HepG2 (cell line): ENCODE data around the gene FBRSL1. TPM values are rescaled to one million over a fixed set of nuclear protein-coding genes. Genes with fewer than 3 reads are reported as not detected.

Experiments
- ATAC-seq: fragments of 200-7000 bp; cut with Tn5 transposase; 3 replicates; pipeline ENCODE4 v1.9.1; 2020; ENCODE audit warnings: mild to moderate bottlenecking, moderate library complexity
- BruUV-seq: library from RNA; stranded (reverse); fragments of 400-500 nt; replicated peaks from 2 replicates; lab custom pipeline; 2021; lab: Mats Ljungman, UMichigan
- CTCF ChIA-PET: fragments of 300-600 bp; formaldehyde crosslinking; extraction: SDS; loops from one replicate; lab custom pipeline; 2021; ENCODE audit warnings: low total read pairs, inconsistent platforms, low intra/inter-chr PET ratio; lab: Yijun Ruan, JAX
- POLR2A ChIA-PET: fragments of 350-600 bp; sonication (Branson Sonifier 250); formaldehyde crosslinking; loops from one replicate; lab custom pipeline; 2020; ENCODE audit warnings: antibody characterized with exemption, inconsistent platforms; lab: Yijun Ruan, JAX
- DNase-seq: peaks from one replicate; pipeline ENCODE4 v3.0.0-alpha.2; 2015; ENCODE audit warnings: low spot score
- FAIRE-seq: peaks from 3 replicates; lab custom pipeline; 2011; peaks lifted over from hg19 to GRCh38; lab: Jason Lieb, UNC
- H2AFZ ChIP-seq: one replicate; pipeline ENCODE4 v1.6.1; 2011; ENCODE audit warnings: low read length, inconsistent platforms
- H3K27ac ChIP-seq: fragments of 300-600 bp; 3 replicates; pipeline ENCODE4 v1.8.0; 2011; ENCODE audit warnings: mixed run types, mild to moderate bottlenecking, mixed read lengths, low read length, inconsistent platforms; ENCODE audit not compliant: insufficient read depth; ENCODE audit errors: extremely low read length
- H3K27me3 ChIP-seq, 2 experiments: fragments of 200-600 bp in 1 of 2; 2 replicates in 1 of 2; 3 replicates in 1 of 2; pipeline versions ENCODE4 v1.6.0 to v1.8.0; 2011; ENCODE audit warnings: low read length in 2 of 2, mild to moderate bottlenecking in 2 of 2, moderate library complexity in 2 of 2, inconsistent platforms in 1 of 2; ENCODE audit not compliant: insufficient read depth in 2 of 2, control insufficient read depth in 1 of 2
- H3K36me3 ChIP-seq, 2 experiments: fragments of 200-600 bp in 1 of 2; replicated peaks in 1 of 2; 2 replicates in 1 of 2; 3 replicates in 1 of 2; pipeline versions ENCODE4 v1.5.1 to v1.8.0; 2011; ENCODE audit warnings: low read length in 2 of 2, inconsistent platforms in 1 of 2; ENCODE audit not compliant: insufficient read depth in 2 of 2, control insufficient read depth in 1 of 2
- H3K4me1 ChIP-seq: 2 replicates; pipeline ENCODE4 v1.5.1; 2012; ENCODE audit warnings: low read length, inconsistent platforms; ENCODE audit not compliant: insufficient read depth
- H3K4me2 ChIP-seq: 2 replicates; pipeline ENCODE4 v1.6.0; 2011; ENCODE audit warnings: low read depth, low read length, inconsistent platforms
- H3K4me3 ChIP-seq, 3 experiments: fragments of 200-600 bp in 1 of 3; sonication (generic), shearing (Covaris generic) in 1 of 3; replicated peaks in 1 of 3; 2 replicates each; pipeline ENCODE4 v1.5.1; 2011 to 2016; ENCODE audit warnings: low read length in 3 of 3, inconsistent platforms in 2 of 3, low read depth in 2 of 3, mild to moderate bottlenecking in 2 of 3, control low read depth in 1 of 3, mixed read lengths in 1 of 3; ENCODE audit not compliant: insufficient read depth in 1 of 3
- H3K79me2 ChIP-seq: one replicate; pipeline ENCODE4 v1.6.1; 2011; ENCODE audit warnings: low read length, inconsistent platforms; ENCODE audit not compliant: insufficient read depth
- H3K9ac ChIP-seq: 2 replicates; pipeline ENCODE4 v1.6.0; 2011; ENCODE audit warnings: mild to moderate bottlenecking, low read depth, low read length, inconsistent platforms; ENCODE audit not compliant: insufficient read depth
- H3K9me3 ChIP-seq: 2 replicates; pipeline ENCODE4 v1.5.1; 2012; ENCODE audit warnings: mild to moderate bottlenecking, low read length
- H4K20me1 ChIP-seq: 2 replicates; pipeline ENCODE4 v1.6.0; 2011; ENCODE audit warnings: inconsistent platforms, mild to moderate bottlenecking, low read length, moderate library complexity; ENCODE audit not compliant: insufficient read depth
- ARID3A ChIP-seq: IDR thresholded peaks from 2 replicates; pipeline ENCODE4 v1.6.1; 2012; ENCODE audit warnings: low read depth, low read length, improper control_type of control experiment
- CBX5 ChIP-seq: sonication (generic); formaldehyde crosslinking; IDR thresholded peaks from 2 replicates; pipeline ENCODE4 v1.4.0; 2020; ENCODE audit warnings: missing genetic modification reagents, borderline replicate concordance
- GTF3A ChIP-seq: sonication (generic); formaldehyde crosslinking; conservative IDR thresholded peaks from 2 replicates; pipeline ENCODE4 v1.4.0; 2020; ENCODE audit warnings: mild to moderate bottlenecking, missing genetic modification reagents
- HNF1A ChIP-seq, 2 experiments: sonication (generic) in 1 of 2; formaldehyde crosslinking in 1 of 2; IDR thresholded peaks; 2 replicates each; pipeline versions ENCODE4 v1.4.0 to v1.6.1; 2016 to 2020; ENCODE audit warnings: borderline replicate concordance in 1 of 2, low read depth in 1 of 2, mild to moderate bottlenecking in 1 of 2, missing genetic modification reagents in 1 of 2
- REL ChIP-seq: sonication (generic); formaldehyde crosslinking; conservative IDR thresholded peaks from 2 replicates; pipeline ENCODE4 v1.8.0; 2022; ENCODE audit warnings: mild to moderate bottlenecking, missing genetic modification reagents, moderate library complexity
- ZNF253 ChIP-seq: sonication (generic); formaldehyde crosslinking; IDR thresholded peaks from 2 replicates; pipeline ENCODE4 v1.8.0; 2022; ENCODE audit warnings: mild to moderate bottlenecking, missing genetic modification reagents, borderline replicate concordance
- ZSCAN21 ChIP-seq: sonication (generic); formaldehyde crosslinking; IDR thresholded peaks from 2 replicates; pipeline ENCODE4 v1.8.0; 2022; ENCODE audit warnings: mild to moderate bottlenecking, missing genetic modification reagents, moderate library complexity, borderline replicate concordance
- WGBS: methylation state at CpG from one replicate; pipeline ENCODE4 v1.1.6; 2017; ENCODE audit warnings: low lambda C conversion rate; 5-methylcytosine and 5-hydroxymethylcytosine counted together
- in situ Hi-C: cut with HindIII; loops from 2 replicates; pipeline ENCODE4 v1.10.0; 2017; ENCODE audit warnings: low pct_unique_long_range_greater_than_20kb; ENCODE audit not compliant: extremely low pct_ligation_motif_present
- intact Hi-C: fragments of 100-400 bp; cut with micrococcal nuclease; formaldehyde crosslinking; loops from one replicate; pipeline ENCODE4 v1.10.0; 2022; ENCODE audit not compliant: unreplicated experiment
- polyA plus RNA-seq, 8 experiments: library from polyadenylated mRNA; depleted of rRNA in 3 of 8; stranded (reverse) in 7 of 8; unstranded in 1 of 8; fragments of >200 nt; fragmentation: Illumina TruSeq in 4 of 8; extraction: Trizol in 4 of 8; gene quantifications; 2 replicates each; pipeline versions ENCODE4 v1.2.1 to v1.2.3, GENCODE V29; 2011 to 2016; ENCODE audit warnings: low read depth in 4 of 8, missing spikeins in 1 of 8, mixed read lengths in 1 of 8; ENCODE audit not compliant: insufficient read depth in 1 of 8
- total RNA-seq, 5 experiments: library from RNA; depleted of rRNA; stranded (reverse); fragments of >200 nt; fragmentation: Illumina TruSeq; extraction: Trizol; gene quantifications; 2 replicates each; pipeline ENCODE4 v1.2.3, GENCODE V29; 2016; ENCODE audit warnings: low read depth in 1 of 5

Gene FBRSL1
- total and polyA plus RNA-seq, 2 of the 13 experiments (the other 11 are each of a cell fraction or from before 2014, with no cell fraction given): 3.6 to 7.9 TPM

GRCh38 chr12:132505852-132506219, 15.9 kb downstream of the FBRSL1 start:
- in situ Hi-C loops: no loop called here

More at GRCh38 chr12:132505852-132506219, 15.9 kb downstream of the FBRSL1 start:
- Histone ChIP-seq H3K9me3 (no peaks in the 10 kb centered on the region), H4K20me1 (peaks cover 66% of the 10 kb centered on the region), H2AFZ (no peak overlapping the region), H3K27ac (no peak overlapping the region), H3K27me3 (no peaks in the 10 kb centered on the region), H3K4me3 (no peak overlapping the region), H3K4me2 (no peak overlapping the region), H3K36me3 (peaks cover 2 to 3% of the 10 kb centered on the region in 2 experiments; a peak in 2 of 5 replicates), H3K4me1 (peaks cover 22% of the 10 kb centered on the region), H3K79me2 (peaks cover 48% of the 10 kb centered on the region), H3K9ac (no peak overlapping the region)
- ChIA-PET POLR2A (interaction anchor here (0.6 kb wide), 1 partner anchor 186 kb away, joined by 3 read pairs; no protein-coding TSS in a partner anchor), CTCF (no interaction called here)
- BruUV-seq: no TSS peak
- ATAC-seq (no peak), FAIRE-seq (no peak), DNase-seq (no peak)
- intact Hi-C loops: no loop called here
- WGBS: 98% methylated on average over 4 of the region's 10 CpGs
- TF ChIP-seq ZNF253 (CRISPR knock-in tag) (no peak), ARID3A (no peak), REL (CRISPR knock-in tag) (no peak), CBX5 (CRISPR knock-in tag) (no peak), HNF1A (IDR thresholded peaks at IDR 0.05; ENCODE audit: low read depth) (no peak), HNF1A (CRISPR knock-in tag; IDR thresholded peaks at IDR 0.05; ENCODE audit: borderline replicate concordance) (no peak), ZSCAN21 (no peak), GTF3A (CRISPR knock-in tag) (no peak)
